ENCODE data around the gene CACNA2D3. TPM values are rescaled to one million over a fixed set of nuclear protein-coding genes. Genes with fewer than 3 reads are reported as not detected.

Gene CACNA2D3
- total RNA-seq, 2 donors from 2014 or later: 1.1 to 5.9 TPM

DNA sequence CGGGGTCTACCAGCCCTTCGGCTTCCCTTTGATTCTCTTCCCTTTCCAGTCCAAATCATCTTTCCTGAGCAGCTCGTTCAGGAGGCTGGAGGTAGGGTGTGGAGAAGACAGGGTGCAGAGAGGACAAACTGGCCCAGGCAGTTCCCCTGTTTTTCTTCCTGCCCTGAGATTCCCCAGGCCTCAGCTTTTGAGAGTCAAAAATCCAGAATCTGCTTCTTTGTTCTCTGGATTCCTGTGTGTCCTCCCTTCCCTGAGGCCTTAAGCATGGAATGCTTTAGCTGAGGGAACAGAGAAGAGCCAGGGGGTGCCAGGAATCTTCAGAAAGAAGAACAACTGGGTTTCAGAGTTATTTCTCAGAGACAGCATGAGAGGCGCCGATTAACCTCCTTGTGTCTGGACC, 832.2 kb downstream of the CACNA2D3 start:
- Histone ChIP-seq H3K9me3 (no peaks in the 10 kb centered on the region), H3K27ac (no peak overlapping the region), H3K36me3 (no peaks in the 10 kb centered on the region), H3K4me3 (no peak overlapping the region), H3K4me1 (replicated peaks) (no peaks in the 10 kb centered on the region), H3K27me3 (replicated peaks; ENCODE audit: insufficient read depth) (no peaks in the 10 kb centered on the region)
- no peak for TF ChIP-seq POLR2A (IDR thresholded peaks at IDR 0.05)
- TF ChIP-seq POLR2AphosphoS5 (IDR thresholded peaks at IDR 0.05): no peak
- TF ChIP-seq, protein P1, sequence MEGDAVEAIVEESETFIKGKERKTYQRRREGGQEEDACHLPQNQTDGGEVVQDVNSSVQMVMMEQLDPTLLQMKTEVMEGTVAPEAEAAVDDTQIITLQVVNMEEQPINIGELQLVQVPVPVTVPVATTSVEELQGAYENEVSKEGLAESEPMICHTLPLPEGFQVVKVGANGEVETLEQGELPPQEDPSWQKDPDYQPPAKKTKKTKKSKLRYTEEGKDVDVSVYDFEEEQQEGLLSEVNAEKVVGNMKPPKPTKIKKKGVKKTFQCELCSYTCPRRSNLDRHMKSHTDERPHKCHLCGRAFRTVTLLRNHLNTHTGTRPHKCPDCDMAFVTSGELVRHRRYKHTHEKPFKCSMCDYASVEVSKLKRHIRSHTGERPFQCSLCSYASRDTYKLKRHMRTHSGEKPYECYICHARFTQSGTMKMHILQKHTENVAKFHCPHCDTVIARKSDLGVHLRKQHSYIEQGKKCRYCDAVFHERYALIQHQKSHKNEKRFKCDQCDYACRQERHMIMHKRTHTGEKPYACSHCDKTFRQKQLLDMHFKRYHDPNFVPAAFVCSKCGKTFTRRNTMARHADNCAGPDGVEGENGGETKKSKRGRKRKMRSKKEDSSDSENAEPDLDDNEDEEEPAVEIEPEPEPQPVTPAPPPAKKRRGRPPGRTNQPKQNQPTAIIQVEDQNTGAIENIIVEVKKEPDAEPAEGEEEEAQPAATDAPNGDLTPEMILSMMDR (IDR thresholded peaks at IDR 0.05): no peak
- intact Hi-C loops (cut with DNase I): loop anchor here (5.0 to 10.0 kb wide), 4 partner anchors 62 to 770 kb away; no protein-coding TSS in a partner anchor
- WGBS: 74% methylated on average over 5 of the region's 5 CpGs
- no peak for DNase-seq (ENCODE audit: low spot score)

DNA sequence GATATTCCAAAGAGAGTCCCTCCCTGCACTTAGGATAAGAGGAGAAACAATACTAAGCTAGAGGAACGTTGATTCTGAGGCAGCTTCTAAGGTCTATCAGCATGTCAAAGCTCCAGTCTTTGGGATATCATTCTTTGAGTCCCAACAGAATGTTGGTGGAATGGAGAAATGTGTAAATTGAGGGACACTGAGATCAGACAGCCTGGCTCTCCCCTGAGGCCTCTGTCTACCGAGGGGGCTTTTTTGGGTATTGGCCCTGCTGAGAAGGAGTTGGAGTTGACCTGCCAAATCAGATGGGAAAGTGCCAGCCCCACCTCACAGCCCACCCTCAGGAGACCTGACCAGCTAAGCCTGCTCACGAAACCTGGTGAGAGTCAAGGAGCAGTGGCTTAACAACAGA, 833.1 kb downstream of the CACNA2D3 start:
- intact Hi-C loops (cut with DNase I): loop anchor here (10.0 kb wide), 2 partner anchors 209 to 769 kb away; no protein-coding TSS in a partner anchor
- H3K36me3 ChIP-seq: no peaks in the 10 kb centered on the region

DNA sequence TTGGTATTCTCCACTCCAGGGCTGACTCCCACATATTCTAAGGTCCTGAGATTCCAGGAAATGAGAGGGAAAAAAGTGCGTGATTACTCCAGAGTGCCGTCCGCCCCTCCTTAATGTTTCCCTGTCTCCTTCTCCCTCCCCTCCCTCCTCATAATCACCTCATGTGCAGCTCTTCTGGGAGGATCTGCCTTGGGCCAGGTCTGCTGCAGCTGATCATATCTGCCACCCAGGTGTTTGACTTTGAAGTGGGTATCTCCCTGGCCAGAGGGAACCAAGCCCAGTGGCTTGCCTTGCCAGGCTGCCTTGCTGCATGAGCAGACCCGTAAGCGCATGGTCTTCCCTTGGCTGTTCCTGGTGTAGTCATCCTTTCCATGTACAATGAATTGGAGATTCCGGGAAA, 833.6 kb downstream of the CACNA2D3 start:
- H3K27ac ChIP-seq: no peak overlapping the region
- 84% methylated on average over 6 of the region's 6 CpGs for WGBS
- H3K4me1 ChIP-seq (replicated peaks): no peaks in the 10 kb centered on the region
- H3K36me3 ChIP-seq: no peaks in the 10 kb centered on the region
- H3K9me3 ChIP-seq: no peaks in the 10 kb centered on the region
- no peak for DNase-seq (ENCODE audit: low spot score)
- no peak overlapping the region for H3K4me3 ChIP-seq
- no peaks in the 10 kb centered on the region for H3K27me3 ChIP-seq (replicated peaks; ENCODE audit: insufficient read depth)
- intact Hi-C loops (cut with DNase I): loop anchor here (10.0 kb wide), 2 partner anchors 209 to 769 kb away; no protein-coding TSS in a partner anchor
- TF ChIP-seq POLR2AphosphoS5 (IDR thresholded peaks at IDR 0.05): no peak

More for the DNA sequence above, 833.1 kb downstream of the CACNA2D3 start:
- no peaks in the 10 kb centered on the region for H3K9me3 ChIP-seq
- TF ChIP-seq POLR2AphosphoS5 (IDR thresholded peaks at IDR 0.05) (no peak), POLR2A (IDR thresholded peaks at IDR 0.05) (no peak)
- TF ChIP-seq, protein P1 (IDR thresholded peaks at IDR 0.05): no peak
- H3K4me3 ChIP-seq: no peak overlapping the region
- 92% methylated on average over 3 of the region's 3 CpGs for whole genome bisulfite sequencing
- no peaks in the 10 kb centered on the region for H3K27me3 ChIP-seq (replicated peaks; ENCODE audit: insufficient read depth)
- no peak overlapping the region for H3K27ac ChIP-seq
- H3K4me1 ChIP-seq (replicated peaks): no peaks in the 10 kb centered on the region
- no peak for DNase-seq (ENCODE audit: low spot score)

DNA sequence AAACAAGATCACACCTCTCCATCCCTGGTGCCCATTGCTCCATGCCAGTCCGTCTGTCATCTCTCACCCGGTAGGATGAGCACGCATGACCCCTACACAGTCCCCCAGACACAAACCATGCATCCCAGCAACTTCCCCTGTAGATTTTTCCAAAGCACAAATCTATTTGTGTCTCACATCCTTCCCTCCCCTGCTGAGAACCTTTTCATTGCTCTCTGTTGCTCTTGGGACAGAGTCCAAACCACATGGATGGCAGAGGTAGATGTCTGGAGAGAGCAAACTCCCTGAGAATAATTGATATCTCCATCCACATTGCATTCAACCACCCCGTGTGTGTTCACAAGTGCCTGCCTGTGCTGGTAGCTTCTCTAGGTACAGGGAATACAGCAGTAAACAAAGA, 835.4 kb downstream of the CACNA2D3 start:
- 83% methylated on average over 4 of the region's 4 CpGs for WGBS
- intact Hi-C loops (cut with DNase I): loop anchor here (10.0 kb wide), 2 partner anchors 207 to 767 kb away; no protein-coding TSS in a partner anchor
- H3K27ac ChIP-seq: no peak overlapping the region

DNA sequence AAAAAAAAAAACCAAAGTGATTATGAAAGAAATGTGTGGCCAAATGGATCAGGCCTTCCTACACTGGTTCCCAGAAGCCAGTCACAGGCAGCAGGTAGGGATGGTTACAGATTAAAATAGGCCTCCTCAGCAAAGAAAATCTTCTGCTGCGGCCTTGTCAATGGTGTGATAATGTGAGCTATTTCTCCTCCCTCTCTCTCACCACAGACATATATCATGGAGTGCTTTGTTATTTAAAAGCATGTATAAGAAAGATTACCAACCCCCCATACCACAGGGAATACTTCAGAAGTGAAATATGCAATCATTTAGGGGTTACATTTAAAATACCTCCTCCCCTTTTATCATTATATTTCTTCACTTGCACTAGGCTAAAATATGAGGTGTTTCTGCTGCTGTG, 837.7 kb downstream of the CACNA2D3 start:
- DNase-seq (ENCODE audit: low spot score): no peak
- TF ChIP-seq POLR2A (IDR thresholded peaks at IDR 0.05) (no peak), POLR2AphosphoS5 (IDR thresholded peaks at IDR 0.05) (no peak)
- TF ChIP-seq, protein P1 (IDR thresholded peaks at IDR 0.05): no peak
- Histone ChIP-seq H3K27ac (no peak overlapping the region), H3K9me3 (no peaks in the 10 kb centered on the region), H3K27me3 (replicated peaks; ENCODE audit: insufficient read depth) (no peaks in the 10 kb centered on the region), H3K4me1 (replicated peaks) (no peaks in the 10 kb centered on the region), H3K36me3 (no peaks in the 10 kb centered on the region), H3K4me3 (no peak overlapping the region)
- intact Hi-C loops (cut with DNase I): no loop called here
- 97% methylated on average over 1 of the region's 1 CpG for WGBS

More for the DNA sequence above, 835.4 kb downstream of the CACNA2D3 start:
- H3K36me3 ChIP-seq: no peaks in the 10 kb centered on the region
- no peaks in the 10 kb centered on the region for H3K4me1 ChIP-seq (replicated peaks)
- H3K9me3 ChIP-seq: no peaks in the 10 kb centered on the region
- TF ChIP-seq POLR2A (IDR thresholded peaks at IDR 0.05) (no peak), POLR2AphosphoS5 (IDR thresholded peaks at IDR 0.05) (no peak)
- TF ChIP-seq, protein P1 (IDR thresholded peaks at IDR 0.05): no peak
- DNase-seq (ENCODE audit: low spot score): no peak
- no peak overlapping the region for H3K4me3 ChIP-seq
- no peaks in the 10 kb centered on the region for H3K27me3 ChIP-seq (replicated peaks; ENCODE audit: insufficient read depth)
